ENCODE results near the gene MEGF6.

DNA sequence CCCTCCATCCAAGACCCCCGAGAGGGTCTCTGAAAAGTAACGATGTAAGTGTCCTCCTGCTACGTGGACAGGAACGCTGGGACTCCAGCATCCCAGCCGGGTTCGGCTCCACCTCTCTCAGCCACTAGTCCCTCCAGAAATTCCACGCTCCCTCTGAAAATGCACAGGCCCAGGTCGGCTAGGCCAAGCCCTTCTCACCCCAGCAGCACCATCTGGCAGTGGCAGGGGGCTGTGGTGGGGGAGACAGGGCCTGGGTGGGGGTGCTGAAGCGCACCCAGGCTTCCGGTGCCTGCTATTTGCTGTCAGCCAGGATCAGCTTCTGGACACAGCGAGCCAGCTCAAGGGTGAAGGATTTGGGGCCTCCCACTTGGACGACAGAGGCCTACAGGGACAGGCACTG, 83.5 kb downstream of the MEGF6 start:
- no peak for TF ChIP-seq CTCF (IDR thresholded peaks at IDR 0.05)
- no peak for TF ChIP-seq POLR2A (IDR thresholded peaks at IDR 0.05)

Measured in adrenal gland (tissue), 5 donors.